ENCODE measurements around the gene KRTAP9-2. TPM values are rescaled to one million over a fixed set of nuclear protein-coding genes. Genes with fewer than 3 reads are reported as not detected.
"Not testable (repeated sequence)": the region's sequence is repeated elsewhere in the genome, so short reads cannot be mapped to it uniquely, and the experiment has no call there.

KRTAP9-2 gene
- total RNA-seq, 4 donors from 2014 or later = not detected

- Histone ChIP-seq H3K36me3 (no peaks in the 10 kb centered on the region), H3K4me1 (no peaks in the 10 kb centered on the region), H3K9me3 (no peaks in the 10 kb centered on the region), H3K4me3 (replicated peaks in 1 of 3) (no peak overlapping the region), H3K27ac (no peak overlapping the region), H3K27me3 (no peaks in the 10 kb centered on the region)
- no peak for DNase-seq
- intact Hi-C loops (cut with DNase I) = no loop called here
- 76 to 77% methylated on average over 2 of the region's 2 CpGs for WGBS, 2 donors
- no peak for TF ChIP-seq CTCF (IDR thresholded peaks at IDR 0.05)
- TF ChIP-seq POLR2A (IDR thresholded peaks at IDR 0.05) = no peak
Observed at GRCh38 chr17:41223821-41224220, 2.6 kb upstream of the KRTAP9-2 start.

GRCh38 chr17:41226051-41226450 is 397 bp upstream of the KRTAP9-2 start:
- Histone ChIP-seq H3K36me3 (no peaks in the 10 kb centered on the region), H3K27me3 (no peaks in the 10 kb centered on the region), H3K4me3 (replicated peaks in 1 of 3) (no peak overlapping the region), H3K4me1 (no peaks in the 10 kb centered on the region), H3K27ac (no peak overlapping the region), H3K9me3 (no peaks in the 10 kb centered on the region)
- intact Hi-C loops (cut with DNase I) = no loop called here
- no peak for DNase-seq
- no peak for TF ChIP-seq POLR2A (IDR thresholded peaks at IDR 0.05)
- 90 to 97% methylated on average over 6 of the region's 6 CpGs for WGBS, 2 donors

GRCh38 chr17:41230094-41230493 is 3.6 kb downstream of the KRTAP9-2 start:
- Histone ChIP-seq H3K27ac (no peak overlapping the region), H3K27me3 (no peaks in the 10 kb centered on the region), H3K9me3 (no peaks in the 10 kb centered on the region), H3K4me1 (no peaks in the 10 kb centered on the region), H3K36me3 (no peaks in the 10 kb centered on the region), H3K4me3 (replicated peaks in 1 of 3) (no peak overlapping the region)
- no peak for DNase-seq
- TF ChIP-seq POLR2A (IDR thresholded peaks at IDR 0.05) (no peak), CTCF (IDR thresholded peaks at IDR 0.05) (no peak)
- intact Hi-C loops (cut with DNase I) = no loop called here

GRCh38 chr17:41231731-41232130 is 5.3 kb downstream of the KRTAP9-2 start:
- no peak for DNase-seq
- Histone ChIP-seq H3K4me3 (replicated peaks in 1 of 3) (no peak overlapping the region), H3K27ac (no peak overlapping the region), H3K9me3 (no peaks in the 10 kb centered on the region), H3K27me3 (no peaks in the 10 kb centered on the region), H3K36me3 (no peaks in the 10 kb centered on the region), H3K4me1 (no peaks in the 10 kb centered on the region)
- whole genome bisulfite sequencing, 2 donors = 89 to 93% methylated on average over 6 of the region's 6 CpGs
- intact Hi-C loops (cut with DNase I) = no loop called here
- TF ChIP-seq CTCF (IDR thresholded peaks at IDR 0.05) (no peak), POLR2A (IDR thresholded peaks at IDR 0.05) (no peak)

- H3K4me1 ChIP-seq; H3K9me3 ChIP-seq; H3K36me3 ChIP-seq; H3K27ac ChIP-seq; DNase-seq; H3K27me3 ChIP-seq; H3K4me3 ChIP-seq (replicated peaks in 1 of 3); intact Hi-C loops (cut with DNase I): not testable (repeated sequence)
- whole genome bisulfite sequencing, 2 donors = 85 to 100% methylated on average over 1 of the region's 1 CpG
Observed at GRCh38 chr17:41232399-41233105, 6.1 kb downstream of the KRTAP9-2 start, which contains the start of gene KRTAP9-3. Gene KRTAP9-3, plus strand, starts transcription at chr17:41232449. Its CDS starts 53 bp downstream, at chr17:41232502.

- H3K4me1 ChIP-seq; H3K4me3 ChIP-seq (replicated peaks in 1 of 3); DNase-seq; H3K36me3 ChIP-seq; H3K27ac ChIP-seq; intact Hi-C loops (cut with DNase I); H3K9me3 ChIP-seq; H3K27me3 ChIP-seq: not testable (repeated sequence)
- WGBS, 2 donors = 62 to 65% methylated on average over 4 of the region's 4 CpGs
Observed at GRCh38 chr17:41237116-41237515, 10.7 kb downstream of the KRTAP9-2 start.

GRCh38 chr17:41237949-41238437 is 11.5 kb downstream of the KRTAP9-2 start, which contains the start of gene KRTAP9-8:
Gene KRTAP9-8, plus strand, starts transcription at chr17:41237999. Its CDS starts 53 bp downstream, at chr17:41238052.
- H3K9me3 ChIP-seq; H3K36me3 ChIP-seq; H3K27me3 ChIP-seq; H3K4me1 ChIP-seq; DNase-seq; H3K27ac ChIP-seq; intact Hi-C loops (cut with DNase I); H3K4me3 ChIP-seq (replicated peaks in 1 of 3): not testable (repeated sequence)
- 37 to 81% methylated on average over 2 of the region's 3 CpGs for WGBS, 2 donors

- H3K27me3 ChIP-seq; DNase-seq; intact Hi-C loops (cut with DNase I); H3K36me3 ChIP-seq; H3K27ac ChIP-seq; H3K9me3 ChIP-seq; H3K4me3 ChIP-seq (replicated peaks in 1 of 3); H3K4me1 ChIP-seq: not testable (repeated sequence)
- WGBS, 2 donors = 45 to 48% methylated on average over 2 of the region's 2 CpGs
Observed at GRCh38 chr17:41246995-41247787, 20.7 kb downstream of the KRTAP9-2 start.

GRCh38 chr17:41249637-41250240 is 23.3 kb downstream of the KRTAP9-2 start, which contains the start of gene KRTAP9-4:
Gene KRTAP9-4, plus strand, starts transcription at chr17:41249687. Its CDS starts 34 bp downstream, at chr17:41249721.
- H3K36me3 ChIP-seq; intact Hi-C loops (cut with DNase I); H3K27me3 ChIP-seq; H3K9me3 ChIP-seq; H3K27ac ChIP-seq; H3K4me1 ChIP-seq; H3K4me3 ChIP-seq (replicated peaks in 1 of 3); DNase-seq: not testable (repeated sequence)
- WGBS, 2 donors = 75 to 77% methylated on average over 1 of the region's 2 CpGs
